Esophagus squamous epithelium (tissue), 5 donors: ENCODE results near the gene RASSF10. TPM values are rescaled to one million over a fixed set of nuclear protein-coding genes. Genes with fewer than 3 reads are reported as not detected.
A peak's percentile ranks its signal among the peaks of the same experiment; 100 is the strongest.

Source experiments
- DNase-seq: peaks from one replicate; lab custom pipeline; 2025; lab: John Stamatoyannopoulos, UW
- H3K27ac ChIP-seq, 4 donors: fragments of 200-600 bp; sonication (generic); one replicate each; pipeline ENCODE4 v1.5.1; 2016 to 2019; ENCODE audit warnings: mild to moderate bottlenecking in 1 of 4
- H3K27me3 ChIP-seq, 4 donors: fragments of 200-600 bp; sonication (generic); 1 replicate in 3 of 4; 2 replicates in 1 of 4; pipeline versions ENCODE4 v1.5.1 to v1.6.0; 2017 to 2021; ENCODE audit warnings: antibody characterized with exemption in 1 of 4
- H3K36me3 ChIP-seq, 3 donors: fragments of 200-600 bp; sonication (generic); one replicate each; pipeline ENCODE4 v1.5.1; 2016 to 2019
- H3K4me1 ChIP-seq, 3 donors: fragments of 200-600 bp; sonication (generic); one replicate each; pipeline ENCODE4 v1.5.1; 2017 to 2019
- H3K4me3 ChIP-seq, 4 donors: fragments of 200-600 bp; sonication (generic); 1 replicate in 3 of 4; 2 replicates in 1 of 4; pipeline ENCODE4 v1.5.1; 2016 to 2019; ENCODE audit warnings: mild to moderate bottlenecking in 2 of 4, moderate library complexity in 1 of 4
- H3K9me3 ChIP-seq, 3 donors: fragments of 200-600 bp; sonication (generic); one replicate each; pipeline ENCODE4 v1.5.1; 2016 to 2019
- CTCF ChIP-seq, 6 experiments: fragments of 450-650 bp in 4 of 6; fragments of 200-600 bp in 2 of 6; sonication (generic) in 2 of 6; IDR thresholded peaks; one replicate each; pipeline ENCODE4 v1.5.1; 2016 to 2019; ENCODE audit warnings: antibody characterized with exemption in 6 of 6, mild to moderate bottlenecking in 4 of 6, moderate library complexity in 4 of 6
- POLR2A ChIP-seq, 4 donors: fragments of 450-650 bp; IDR thresholded peaks; one replicate each; pipeline ENCODE4 v1.6.1; 2017; ENCODE audit warnings: antibody characterized with exemption in 4 of 4, mild to moderate bottlenecking in 4 of 4, moderate library complexity in 3 of 4
- WGBS, 2 donors: methylation state at CpG; one replicate each; pipeline ENCODE4 v1.1.5; 2018; 5-methylcytosine and 5-hydroxymethylcytosine counted together
- intact Hi-C: fragments of 100-400 bp; cut with DNase I; formaldehyde crosslinking; loops from one replicate; pipeline ENCODE4 v1.15.0; 2022
- total RNA-seq, 4 donors: library from RNA; depleted of rRNA; stranded (reverse); fragments of >200 nt; gene quantifications; one replicate each; pipeline ENCODE4 v1.1.0, GENCODE V29; 2016
- donor health status: DM: yes; HTN: yes; CAD: no.

Gene RASSF10
- total RNA-seq, 4 donors from 2014 or later: 9.6 to 15.2 (median 11.5) TPM

DNA sequence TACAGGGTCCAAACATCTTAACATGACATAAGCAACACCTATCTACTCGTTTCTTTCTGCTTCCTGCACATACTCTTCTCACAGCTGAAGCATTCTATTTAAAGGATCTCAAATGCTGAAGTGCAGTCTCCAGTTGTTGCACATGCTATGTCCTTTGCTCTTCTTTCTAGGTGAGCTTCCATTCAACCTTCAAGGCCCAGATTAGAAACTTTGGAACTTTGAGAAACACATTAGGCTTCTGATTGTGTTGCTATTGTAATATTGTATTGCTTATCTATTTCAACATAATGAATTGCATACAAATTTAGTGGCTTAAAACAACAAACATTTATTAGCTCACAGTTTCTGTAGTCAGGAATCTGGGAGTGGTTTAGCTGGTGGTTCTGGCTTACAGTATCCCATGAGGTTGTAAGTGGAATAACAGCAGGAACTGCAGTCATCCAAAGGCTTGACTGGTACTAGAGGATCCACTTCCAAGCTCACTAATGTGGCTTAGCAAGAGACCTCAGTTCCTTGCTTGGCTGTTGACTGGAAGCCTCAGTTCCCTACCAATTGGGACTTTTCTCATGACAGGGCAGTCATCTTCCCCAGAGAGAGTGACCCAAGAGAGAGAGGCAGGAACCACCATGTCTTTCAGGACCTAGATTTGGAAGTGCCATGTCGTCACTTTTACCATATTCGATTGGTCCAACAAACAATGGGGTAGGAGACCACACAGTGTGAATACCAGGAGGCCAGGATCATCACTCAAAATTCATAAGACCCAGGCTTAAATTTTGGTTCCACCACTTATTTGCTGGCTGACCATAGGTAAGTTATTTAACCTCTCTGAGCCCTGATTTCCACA, 27.2 kb upstream of the RASSF10 start:
- TF ChIP-seq POLR2A (IDR thresholded peaks at IDR 0.05) (no peak), CTCF (IDR thresholded peaks at IDR 0.05) (peak in 3 of 6 experiments; percentile 5 to 31 (median 6))
- 74 to 76% methylated on average over 3 of the region's 3 CpGs for WGBS, 2 donors
- Histone ChIP-seq H3K27me3 (no peaks in the 10 kb centered on the region), H3K9me3 (no peaks in the 10 kb centered on the region), H3K27ac (no peak overlapping the region), H3K4me3 (no peak overlapping the region), H3K4me1 (no peaks in the 10 kb centered on the region), H3K36me3 (peaks cover 0 to 8% (median 0%) of the 10 kb centered on the region in 3 donors)
- DNase-seq: no peak
- intact Hi-C loops: no loop called here

- H3K27me3 ChIP-seq: no peaks in the 10 kb centered on the region
- no peak overlapping the region for H3K4me3 ChIP-seq
- TF ChIP-seq CTCF (IDR thresholded peaks at IDR 0.05): no peak
- no peak for TF ChIP-seq POLR2A (IDR thresholded peaks at IDR 0.05)
- intact Hi-C loops: no loop called here
- 68 to 85% methylated on average over 5 to 7 of the region's 7 CpGs for WGBS, 2 donors
- H3K36me3 ChIP-seq: peaks cover 0 to 8% (median 0%) of the 10 kb centered on the region in 3 donors
- no peaks in the 10 kb centered on the region for H3K9me3 ChIP-seq
- H3K4me1 ChIP-seq: no peaks in the 10 kb centered on the region
- DNase-seq: no peak
- H3K27ac ChIP-seq: no peak overlapping the region
These were observed 25.8 kb upstream of the RASSF10 start for GRCh38 chr11:12983336-12983735.

- Histone ChIP-seq H3K4me3 (no peak overlapping the region), H3K9me3 (no peaks in the 10 kb centered on the region), H3K27ac (no peak overlapping the region), H3K36me3 (peaks cover 0 to 8% (median 0%) of the 10 kb centered on the region in 3 donors), H3K27me3 (no peaks in the 10 kb centered on the region), H3K4me1 (peaks cover 0 to 5% (median 0%) of the 10 kb centered on the region in 3 donors)
- WGBS, 2 donors: 87 to 88% methylated on average over 8 of the region's 8 CpGs
- no peak for TF ChIP-seq CTCF (IDR thresholded peaks at IDR 0.05)
- no peak for TF ChIP-seq POLR2A (IDR thresholded peaks at IDR 0.05)
- intact Hi-C loops: no loop called here
- DNase-seq: no peak
These were observed 22.8 kb upstream of the RASSF10 start for GRCh38 chr11:12986194-12986898.

DNA sequence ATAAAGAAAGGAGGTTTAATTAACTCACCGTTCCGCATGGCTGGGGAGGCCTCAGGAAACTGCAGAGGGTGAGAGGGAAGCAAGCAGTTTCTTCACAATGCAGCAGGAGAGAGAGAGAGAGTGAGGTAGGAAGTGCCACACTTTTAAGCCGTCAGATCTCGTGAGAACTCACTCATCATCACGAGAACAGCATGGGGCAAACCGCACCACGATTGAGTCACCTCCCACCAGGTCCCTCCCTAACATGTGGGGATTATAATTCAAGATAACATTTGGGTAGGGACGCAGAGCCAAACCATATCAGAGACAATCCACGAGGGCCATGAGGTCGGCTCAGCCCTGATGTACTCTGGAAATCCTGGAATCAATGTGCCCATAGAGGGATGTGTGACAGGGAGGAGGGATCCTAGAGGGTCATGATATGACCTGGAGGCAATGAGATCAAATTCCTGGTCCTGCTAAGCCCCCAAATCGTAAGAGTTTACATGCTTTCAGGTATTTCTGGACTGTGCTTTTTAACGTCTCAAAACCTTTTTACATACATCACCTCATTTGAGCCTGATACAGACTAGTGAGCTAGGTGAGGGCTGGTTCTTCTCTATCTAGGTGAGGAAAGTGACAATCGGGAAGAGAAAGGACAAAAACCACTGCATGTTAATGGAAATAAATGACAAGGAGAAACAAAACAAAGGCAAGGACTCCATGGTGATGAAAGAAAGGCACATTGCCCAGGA, 19.5 kb upstream of the RASSF10 start:
- H3K27ac ChIP-seq: peak overlapping the region in 3 of 4 donors; percentile 24 to 60 (median 37)
- intact Hi-C loops: no loop called here
- no peak for TF ChIP-seq CTCF (IDR thresholded peaks at IDR 0.05)
- peak in 1 of 4 donors; percentile 18 for TF ChIP-seq POLR2A (IDR thresholded peaks at IDR 0.05)
- DNase-seq: no peak
- H3K27me3 ChIP-seq: no peaks in the 10 kb centered on the region
- no peaks in the 10 kb centered on the region for H3K9me3 ChIP-seq
- no peaks in the 10 kb centered on the region for H3K36me3 ChIP-seq
- H3K4me3 ChIP-seq: peak overlapping the region; percentile 15 to 46 (median 34)
- H3K4me1 ChIP-seq: peaks cover 0 to 5% (median 0%) of the 10 kb centered on the region in 3 donors
- WGBS, 2 donors: 39 to 52% methylated on average over 12 of the region's 13 CpGs
